OCI-LY1 (cell line): Measurements from ENCODE around the gene PLAAT4.

Experiments used
- EZH2 ChIP-seq: fragments of 200-600 bp; sonication (generic), shearing (Covaris generic); IDR thresholded peaks from 2 replicates; pipeline ENCODE4 v1.8.0; 2017; ENCODE audit warnings: borderline replicate concordance, mixed run types, mild to moderate bottlenecking, antibody characterized with exemption, low read length, moderate library complexity, mixed read lengths
- TF ChIP-seq, protein P1 (sequence below): fragments of 200-600 bp; sonication (generic), shearing (Covaris generic); IDR thresholded peaks from 2 replicates; pipeline ENCODE4 v1.5.1; 2017; ENCODE audit warnings: mild to moderate bottlenecking, antibody characterized with exemption, low read length, moderate library complexity, mixed read lengths

DNA sequence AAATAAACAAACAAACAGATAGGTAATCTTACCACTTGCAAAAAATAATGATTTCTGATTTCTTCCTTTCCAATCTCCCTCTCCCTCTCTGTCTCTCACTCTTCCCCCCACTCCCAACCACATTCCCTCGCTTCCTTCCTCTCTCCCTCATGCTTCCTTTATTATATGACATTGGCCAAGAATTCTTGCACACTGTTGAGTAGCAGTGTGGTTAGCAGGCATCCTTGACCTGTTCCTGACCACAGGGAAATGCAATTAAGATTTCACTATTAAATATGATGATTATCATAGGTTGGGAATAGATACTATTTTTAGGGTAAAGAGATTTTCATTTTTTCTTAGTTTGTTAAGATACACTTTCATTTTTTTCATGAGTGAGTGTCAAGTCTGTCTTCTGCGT is 14.7 kb upstream of the PLAAT4 start:
- TF ChIP-seq, protein P1, sequence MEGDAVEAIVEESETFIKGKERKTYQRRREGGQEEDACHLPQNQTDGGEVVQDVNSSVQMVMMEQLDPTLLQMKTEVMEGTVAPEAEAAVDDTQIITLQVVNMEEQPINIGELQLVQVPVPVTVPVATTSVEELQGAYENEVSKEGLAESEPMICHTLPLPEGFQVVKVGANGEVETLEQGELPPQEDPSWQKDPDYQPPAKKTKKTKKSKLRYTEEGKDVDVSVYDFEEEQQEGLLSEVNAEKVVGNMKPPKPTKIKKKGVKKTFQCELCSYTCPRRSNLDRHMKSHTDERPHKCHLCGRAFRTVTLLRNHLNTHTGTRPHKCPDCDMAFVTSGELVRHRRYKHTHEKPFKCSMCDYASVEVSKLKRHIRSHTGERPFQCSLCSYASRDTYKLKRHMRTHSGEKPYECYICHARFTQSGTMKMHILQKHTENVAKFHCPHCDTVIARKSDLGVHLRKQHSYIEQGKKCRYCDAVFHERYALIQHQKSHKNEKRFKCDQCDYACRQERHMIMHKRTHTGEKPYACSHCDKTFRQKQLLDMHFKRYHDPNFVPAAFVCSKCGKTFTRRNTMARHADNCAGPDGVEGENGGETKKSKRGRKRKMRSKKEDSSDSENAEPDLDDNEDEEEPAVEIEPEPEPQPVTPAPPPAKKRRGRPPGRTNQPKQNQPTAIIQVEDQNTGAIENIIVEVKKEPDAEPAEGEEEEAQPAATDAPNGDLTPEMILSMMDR: no peak
- TF ChIP-seq EZH2: no peak
